Fibroblast of the aortic adventitia (primary cell): ENCODE data around the gene PEX13. TPM values are rescaled to one million over a fixed set of nuclear protein-coding genes. Genes with fewer than 3 reads are reported as not detected.

ENCODE experiments used
- DNase-seq: peaks from one replicate; pipeline ENCODE4 v3.0.0-alpha.2; 2010; ENCODE audit warnings: low read depth
- H3K4me3 ChIP-seq: 2 replicates; pipeline ENCODE4 v1.5.1; 2011; ENCODE audit warnings: low read depth, mild to moderate bottlenecking, control low read depth, low read length, moderate library complexity
- total RNA-seq: library from RNA; depleted of rRNA; stranded (reverse); fragments of >200 nt; gene quantifications from 2 replicates; pipeline ENCODE4 v1.2.3, GENCODE V29; 2012; ENCODE audit warnings: low replicate concordance
- TF ChIP-seq, protein P1 (sequence below): IDR thresholded peaks from 2 replicates; pipeline ENCODE4 v1.5.1; 2011; ENCODE audit warnings: mild to moderate bottlenecking, low read length, control low read depth, inconsistent platforms; ENCODE audit not compliant: insufficient read depth

Gene PEX13
- total RNA-seq, 1 donor: 26.8 TPM

DNA sequence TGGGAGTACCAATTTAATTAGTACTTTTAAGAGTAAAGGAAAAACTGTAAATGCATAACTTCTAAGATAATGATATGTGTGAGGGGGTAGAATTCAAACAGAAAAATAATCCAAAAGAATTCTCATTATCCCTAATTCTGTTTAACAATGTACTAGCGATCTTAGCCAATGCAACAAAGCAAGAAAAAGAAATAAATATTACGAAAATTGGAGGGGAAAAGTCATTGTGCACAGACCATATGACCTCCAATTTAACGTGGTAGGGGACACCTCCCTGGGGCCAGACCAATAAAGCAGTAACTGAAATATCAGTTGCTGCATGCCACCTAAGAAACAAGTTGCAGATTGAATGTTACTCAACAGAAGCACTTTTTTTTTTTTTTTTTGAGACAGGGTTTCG is 25.9 kb upstream of the PEX13 start:
- TF ChIP-seq, protein P1, sequence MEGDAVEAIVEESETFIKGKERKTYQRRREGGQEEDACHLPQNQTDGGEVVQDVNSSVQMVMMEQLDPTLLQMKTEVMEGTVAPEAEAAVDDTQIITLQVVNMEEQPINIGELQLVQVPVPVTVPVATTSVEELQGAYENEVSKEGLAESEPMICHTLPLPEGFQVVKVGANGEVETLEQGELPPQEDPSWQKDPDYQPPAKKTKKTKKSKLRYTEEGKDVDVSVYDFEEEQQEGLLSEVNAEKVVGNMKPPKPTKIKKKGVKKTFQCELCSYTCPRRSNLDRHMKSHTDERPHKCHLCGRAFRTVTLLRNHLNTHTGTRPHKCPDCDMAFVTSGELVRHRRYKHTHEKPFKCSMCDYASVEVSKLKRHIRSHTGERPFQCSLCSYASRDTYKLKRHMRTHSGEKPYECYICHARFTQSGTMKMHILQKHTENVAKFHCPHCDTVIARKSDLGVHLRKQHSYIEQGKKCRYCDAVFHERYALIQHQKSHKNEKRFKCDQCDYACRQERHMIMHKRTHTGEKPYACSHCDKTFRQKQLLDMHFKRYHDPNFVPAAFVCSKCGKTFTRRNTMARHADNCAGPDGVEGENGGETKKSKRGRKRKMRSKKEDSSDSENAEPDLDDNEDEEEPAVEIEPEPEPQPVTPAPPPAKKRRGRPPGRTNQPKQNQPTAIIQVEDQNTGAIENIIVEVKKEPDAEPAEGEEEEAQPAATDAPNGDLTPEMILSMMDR: no peak
- no peak for DNase-seq

DNA sequence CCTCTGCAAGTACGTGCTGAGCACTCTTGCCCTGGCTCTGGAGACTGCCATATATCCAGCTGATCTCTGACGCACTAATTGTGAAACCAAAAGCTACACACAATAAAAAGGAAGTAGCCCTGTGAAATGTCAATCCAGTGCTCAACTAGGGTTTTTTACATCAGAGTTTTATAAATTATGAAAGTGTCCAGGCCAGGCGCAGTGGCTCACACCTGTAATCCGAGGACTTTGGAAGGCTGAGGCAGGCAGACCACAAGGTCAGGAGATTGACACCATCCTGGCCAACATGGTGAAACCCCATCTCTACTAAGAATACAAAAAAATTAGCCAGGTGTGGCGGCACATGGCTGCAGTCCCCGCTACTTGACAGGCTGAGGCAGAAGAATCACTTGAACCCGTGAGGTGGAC is 24.5 kb upstream of the PEX13 start:
- no peak for DNase-seq
- TF ChIP-seq, protein P1: no peak
- H3K4me3 ChIP-seq: no peak overlapping the region

More for the DNA sequence above, 25.9 kb upstream of the PEX13 start:
- H3K4me3 ChIP-seq: no peak overlapping the region

DNA sequence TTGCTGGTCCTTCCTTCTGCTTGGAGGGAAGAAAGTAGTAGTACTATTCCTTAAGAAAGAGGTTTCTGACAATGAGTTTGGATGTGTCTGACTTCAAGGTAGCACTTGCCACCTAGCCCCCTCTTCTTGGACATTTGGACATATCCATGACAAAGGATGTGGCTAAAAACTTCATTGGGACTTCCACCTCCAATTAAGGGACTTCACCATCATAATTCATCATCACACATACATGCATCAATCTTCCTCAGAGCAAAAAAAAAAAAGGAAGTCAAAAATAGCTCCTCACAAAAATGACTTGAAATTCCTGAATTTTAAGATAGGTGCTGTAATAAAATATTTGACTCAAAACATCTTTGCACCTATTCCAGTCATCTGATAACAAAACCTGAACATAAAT is 23.4 kb upstream of the PEX13 start:
- DNase-seq: no peak
- H3K4me3 ChIP-seq: no peak overlapping the region
- TF ChIP-seq, protein P1: no peak

GRCh38 chr2:60998628-60999545 is 18.6 kb upstream of the PEX13 start:
- H3K4me3 ChIP-seq: no peak overlapping the region
- TF ChIP-seq, protein P1: peak; percentile 50
- peak; percentile 74 for DNase-seq

- TF ChIP-seq, protein P1: no peak
- no peak for DNase-seq
Measured at GRCh38 chr2:61005736-61006135, 11.8 kb upstream of the PEX13 start.

GRCh38 chr2:61006486-61007105 is 10.9 kb upstream of the PEX13 start:
- no peak overlapping the region for H3K4me3 ChIP-seq
- no peak for DNase-seq
- TF ChIP-seq, protein P1: no peak

More at GRCh38 chr2:61005736-61006135, 11.8 kb upstream of the PEX13 start:
- no peak overlapping the region for H3K4me3 ChIP-seq
